ENCODE data around the gene NPAS3.

NPAS3 gene

GRCh38 chr14:33799705-33800570 is 861.3 kb downstream of the NPAS3 start:
- no peak for DNase-seq (ENCODE audit: low read depth)

DNA sequence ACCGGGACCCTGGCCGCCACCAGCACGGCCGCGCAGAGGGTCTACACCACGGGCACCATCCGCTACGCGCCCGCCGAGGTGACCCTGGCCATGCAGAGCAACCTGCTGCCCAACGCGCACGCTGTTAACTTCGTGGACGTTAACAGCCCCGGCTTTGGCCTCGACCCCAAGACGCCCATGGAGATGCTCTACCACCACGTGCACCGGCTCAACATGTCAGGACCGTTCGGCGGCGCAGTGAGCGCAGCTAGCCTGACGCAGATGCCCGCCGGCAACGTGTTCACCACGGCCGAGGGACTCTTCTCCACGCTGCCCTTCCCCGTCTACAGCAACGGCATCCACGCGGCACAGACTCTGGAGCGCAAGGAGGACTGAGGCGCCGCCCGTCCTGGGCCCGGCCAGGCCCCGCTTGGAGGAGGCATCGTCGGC is 862.1 kb downstream of the NPAS3 start:
- no peak for DNase-seq (ENCODE audit: low read depth)

DNA sequence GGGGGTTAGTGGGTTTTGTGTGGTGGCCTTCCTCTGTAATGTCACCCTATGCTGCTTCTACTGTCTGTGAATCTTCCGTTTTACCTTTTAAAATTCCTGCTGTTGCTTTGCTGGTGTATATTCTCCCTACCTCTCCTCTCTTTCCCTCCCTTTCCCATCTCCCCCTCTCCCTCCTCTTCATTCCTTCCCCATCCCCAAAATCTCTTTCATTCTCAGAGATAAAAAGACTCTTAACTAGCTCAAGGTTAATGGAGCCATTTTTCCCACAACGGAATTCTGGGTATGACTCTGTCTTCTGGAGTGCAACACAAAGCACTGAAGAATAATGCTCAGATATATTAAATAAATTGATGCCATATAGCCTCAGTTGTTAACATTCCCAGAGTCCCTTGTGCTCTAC is 864.1 kb downstream of the NPAS3 start:
- DNase-seq (ENCODE audit: low read depth), result no peak

DNA sequence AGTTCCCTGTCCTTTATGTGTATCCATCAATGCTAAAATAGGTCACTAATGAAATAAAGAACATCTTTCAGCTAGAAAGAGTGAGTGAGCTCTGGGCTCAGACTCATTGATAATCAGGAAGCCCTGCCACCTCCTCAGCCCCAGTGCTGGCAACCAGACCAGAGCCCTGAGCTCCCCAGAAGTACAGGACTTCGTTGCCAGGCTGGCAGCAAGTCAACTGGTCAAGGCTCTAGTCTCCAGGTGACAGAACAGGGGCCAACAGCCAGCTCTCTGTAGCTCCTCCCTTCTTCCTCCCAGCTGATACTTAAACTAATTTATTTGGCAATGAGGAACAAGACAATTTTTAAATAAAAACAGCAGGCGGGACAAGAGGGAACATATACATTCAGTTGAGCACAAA is 866.9 kb downstream of the NPAS3 start:
- DNase-seq (ENCODE audit: low read depth), result no peak

DNA sequence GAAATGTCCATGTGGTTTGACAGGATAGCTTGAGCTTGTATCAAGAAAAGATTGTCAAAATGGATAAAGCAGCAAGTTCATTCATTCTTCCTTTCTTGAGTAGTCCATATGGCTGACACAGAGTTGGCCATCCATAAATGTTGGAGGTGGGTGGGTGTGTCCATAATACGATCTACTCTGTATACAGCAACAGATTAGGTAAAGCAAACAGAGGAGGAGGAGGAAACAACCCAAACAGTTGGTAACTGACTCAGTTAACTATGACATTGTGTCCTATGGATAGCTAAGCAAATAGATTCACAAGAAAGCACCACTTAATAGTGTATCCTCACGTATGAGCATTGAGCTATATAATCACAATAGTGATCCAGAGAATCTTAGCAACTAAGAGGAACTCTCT is 868.2 kb downstream of the NPAS3 start:
- no peak for DNase-seq (ENCODE audit: low read depth)

DNA sequence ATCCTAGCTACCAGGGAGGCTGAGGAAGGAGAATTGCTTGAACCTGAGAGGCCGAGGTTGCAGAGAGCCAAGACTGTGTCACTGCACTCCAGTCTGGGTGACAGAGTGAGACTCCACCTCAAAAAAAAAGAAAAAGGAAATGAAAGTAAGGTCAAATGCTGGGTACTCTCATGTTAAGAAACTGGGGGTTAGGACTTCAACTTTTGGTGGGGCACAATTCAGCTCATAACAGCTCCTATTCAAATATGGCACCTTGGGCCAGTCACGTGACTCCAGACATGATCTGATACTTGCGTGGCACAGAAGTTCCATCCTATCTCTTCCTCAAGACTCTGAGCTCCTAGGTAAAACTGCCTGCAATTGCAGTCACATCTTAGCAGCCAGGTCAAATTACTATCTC is 869.5 kb downstream of the NPAS3 start:
- no peak for DNase-seq (ENCODE audit: low read depth)

DNA sequence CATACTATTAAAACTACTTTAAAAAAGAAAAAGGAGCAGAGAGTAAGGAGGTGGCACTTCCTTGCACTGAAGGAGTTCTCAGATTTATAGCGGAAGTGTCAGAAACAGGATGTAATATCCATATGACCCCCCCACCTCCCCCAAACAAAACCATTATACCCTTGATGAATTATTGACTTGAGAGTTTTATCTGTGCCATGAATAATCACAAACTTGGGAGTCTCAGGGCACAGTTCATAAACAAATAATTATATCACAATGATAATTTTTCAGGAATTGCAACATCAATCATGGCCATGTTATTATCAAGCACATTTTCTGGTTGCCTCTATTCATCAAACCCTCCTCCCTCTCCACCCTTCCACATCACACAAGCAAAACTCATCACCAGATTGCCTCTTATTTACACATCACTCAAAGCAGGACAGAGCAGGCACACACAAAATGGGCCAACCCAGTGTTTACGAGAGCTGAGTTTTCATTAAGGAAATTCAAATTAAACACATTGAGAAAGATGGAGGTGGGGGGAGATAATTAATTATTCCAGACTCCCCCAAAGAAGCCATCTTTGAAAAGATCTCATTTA is 870.8 kb downstream of the NPAS3 start:
- DNase-seq (ENCODE audit: low read depth), result no peak

- DNase-seq (ENCODE audit: low read depth), result no peak
Measured at GRCh38 chr14:33810308-33810707, 871.6 kb downstream of the NPAS3 start.

DNA sequence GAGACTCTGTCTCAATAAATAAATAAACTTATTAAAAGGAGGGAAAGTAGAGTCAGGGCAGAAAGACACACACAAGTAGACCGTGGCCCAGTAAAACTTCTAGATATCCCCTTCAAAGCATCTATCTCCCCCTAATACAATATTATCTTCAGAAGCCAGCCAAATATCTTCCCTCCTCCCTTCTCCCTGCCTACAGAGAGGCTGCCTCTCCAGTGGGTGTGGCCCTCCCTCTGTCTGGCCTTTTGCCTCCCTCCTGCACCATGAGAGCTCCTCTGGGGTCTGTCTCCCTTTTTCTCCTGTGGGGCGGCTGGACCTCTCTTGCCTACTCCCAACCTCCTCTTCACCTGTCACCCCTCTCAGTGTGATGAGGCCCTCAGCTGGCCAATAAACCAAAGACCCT is 873.0 kb downstream of the NPAS3 start:
- no peak for DNase-seq (ENCODE audit: low read depth)

DNA sequence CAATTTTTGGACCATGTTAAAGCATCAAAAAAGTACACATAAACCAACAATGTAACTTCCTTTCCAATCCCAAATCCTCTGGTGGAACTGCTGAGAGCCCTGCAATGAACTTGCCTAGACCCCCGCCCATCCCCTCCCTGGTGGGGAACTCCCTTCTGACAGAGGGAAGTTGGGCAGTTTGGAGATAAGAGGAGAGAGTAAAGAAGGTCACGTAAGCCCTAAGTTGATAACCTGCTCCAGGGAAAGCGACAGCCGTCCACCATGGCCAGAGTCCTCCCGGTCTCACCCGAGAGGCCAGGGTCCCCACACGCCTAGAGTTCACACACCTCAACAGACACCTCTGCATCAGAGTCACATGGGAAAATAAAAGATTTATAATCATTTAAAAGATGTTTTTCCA is 873.5 kb downstream of the NPAS3 start:
- no peak for DNase-seq (ENCODE audit: low read depth)

DNA sequence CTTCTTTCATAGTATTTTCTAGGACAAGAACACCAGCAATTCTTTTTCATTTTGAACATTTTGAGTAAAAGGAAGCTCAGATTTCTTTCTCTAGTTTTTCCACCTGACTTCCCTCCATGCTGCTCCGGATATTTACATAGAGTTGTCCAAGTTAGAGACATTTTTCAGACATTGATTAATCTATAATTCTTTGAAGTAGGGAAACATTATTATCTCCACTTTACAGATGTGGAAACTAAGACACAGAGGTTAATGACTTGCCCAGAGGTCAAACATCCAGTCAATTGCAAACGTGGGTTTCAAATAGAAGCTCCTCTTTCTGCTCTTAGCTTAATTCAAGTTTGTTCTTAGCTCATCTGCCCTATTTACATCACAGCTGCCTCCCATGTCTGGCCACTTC is 873.9 kb downstream of the NPAS3 start:
- no peak for DNase-seq (ENCODE audit: low read depth)

- no peak for DNase-seq (ENCODE audit: low read depth)
Measured at GRCh38 chr14:33814010-33814409, 875.3 kb downstream of the NPAS3 start.

DNA sequence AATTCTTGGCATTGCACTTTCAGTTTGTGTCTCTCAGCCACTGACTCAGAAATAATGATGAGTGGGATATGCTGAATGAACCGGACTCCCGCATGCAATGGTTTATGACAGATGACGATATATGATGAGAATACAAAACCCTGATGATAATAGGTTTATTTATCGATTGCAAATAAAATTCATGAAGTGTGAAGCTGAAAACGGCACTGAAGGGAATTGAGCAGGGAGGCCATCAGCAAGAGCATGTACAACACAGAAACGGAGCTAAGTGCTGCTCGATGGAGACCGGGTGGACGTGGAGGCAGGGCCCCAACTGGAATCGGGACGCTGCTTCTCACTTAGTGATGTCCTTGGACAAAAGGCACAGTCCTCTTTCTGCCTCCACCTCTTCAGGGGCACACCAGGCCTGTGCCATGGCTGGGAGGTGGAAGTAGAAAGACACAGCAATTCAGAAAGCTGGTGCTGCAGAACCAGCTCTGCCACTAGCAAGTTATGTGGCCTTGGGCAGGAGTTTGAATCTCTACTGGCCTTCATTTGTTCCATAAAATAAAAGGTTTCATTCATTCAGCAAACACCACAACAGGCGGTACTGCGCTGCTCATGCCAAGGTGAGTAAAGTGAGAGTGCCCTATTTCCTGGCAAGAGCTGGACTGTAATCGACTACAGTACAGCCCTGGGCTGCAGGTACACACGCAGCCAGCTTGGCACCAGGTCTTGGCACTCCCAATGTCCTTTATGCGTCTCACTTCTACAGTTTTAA is 895.2 kb downstream of the NPAS3 start:
- no peak for DNase-seq (ENCODE audit: low read depth)

DNA sequence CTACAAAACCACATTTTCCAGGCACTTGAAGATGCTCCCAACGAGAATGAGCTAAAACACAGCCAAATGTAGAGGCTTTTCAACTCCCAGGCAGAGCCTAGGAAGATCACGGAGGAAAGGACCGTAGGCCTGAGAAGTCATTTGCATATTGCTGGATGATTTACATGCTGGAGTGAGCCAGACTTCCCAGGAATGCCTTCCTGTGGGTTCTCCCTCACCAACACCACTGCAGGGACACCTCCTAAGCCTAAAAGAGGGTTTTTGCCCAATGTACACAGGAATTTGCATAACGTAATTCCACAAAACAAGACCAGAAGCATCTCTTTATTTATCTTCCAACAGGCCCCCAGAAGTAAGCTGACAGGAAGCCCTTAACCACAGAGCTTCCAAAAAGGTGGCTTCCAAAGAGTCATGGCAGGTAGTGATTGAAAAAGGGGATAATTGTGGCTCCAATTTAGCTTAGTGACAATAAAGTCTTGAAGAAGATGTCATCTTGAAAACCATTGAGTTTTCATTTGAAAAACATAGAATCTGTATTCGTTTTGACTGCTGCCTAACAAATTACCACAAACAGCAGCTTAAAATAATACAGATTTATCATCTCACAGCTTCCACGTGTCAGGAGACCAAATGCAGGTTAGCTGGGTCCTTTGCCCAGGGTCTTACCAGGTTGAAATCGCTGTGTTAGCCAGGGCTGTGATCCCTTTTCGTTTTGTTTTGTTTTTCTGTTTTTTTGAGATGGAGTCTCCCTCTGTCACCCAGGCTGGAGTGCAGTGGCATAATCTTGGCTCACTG is 896.0 kb downstream of the NPAS3 start:
- DNase-seq (ENCODE audit: low read depth), result no peak

DNA sequence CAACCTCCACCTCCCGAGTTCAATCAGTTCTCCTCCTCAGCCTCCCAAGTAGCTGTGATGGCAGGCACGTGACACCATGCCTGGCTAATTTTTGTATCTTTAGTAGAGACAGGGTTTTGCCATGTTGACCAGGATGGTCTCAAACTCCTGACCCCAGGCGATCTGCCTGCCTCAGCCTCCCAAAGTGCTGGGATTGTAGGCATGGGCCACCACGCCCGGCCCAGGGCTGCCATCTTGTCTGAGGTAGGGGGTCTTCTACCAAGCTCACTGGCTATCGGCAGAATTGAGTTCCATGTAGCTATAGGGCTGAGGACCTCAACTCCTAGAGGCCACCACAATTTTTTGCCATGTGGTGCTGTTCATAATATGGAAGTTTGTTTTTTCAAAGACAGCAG is 896.6 kb downstream of the NPAS3 start:
- no peak for DNase-seq (ENCODE audit: low read depth)

DNA sequence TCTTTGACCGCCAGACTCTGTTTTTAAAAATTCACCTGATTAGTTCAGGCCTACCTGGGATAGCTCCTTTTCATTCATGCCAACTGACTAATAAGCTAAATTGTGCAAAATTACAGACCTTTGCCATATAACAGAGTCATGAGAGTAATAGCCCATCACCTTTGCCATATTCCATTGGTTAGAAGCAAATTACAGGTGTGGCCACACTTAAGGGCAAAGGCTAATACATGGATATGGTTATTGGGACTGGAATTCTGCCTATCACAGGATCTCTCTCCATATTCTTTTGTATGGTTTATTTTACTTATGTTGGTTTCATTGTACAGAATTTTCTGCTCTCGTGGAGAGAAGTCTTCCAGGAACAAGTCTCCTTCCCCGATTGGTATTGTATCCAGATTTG is 897.0 kb downstream of the NPAS3 start:
- DNase-seq (ENCODE audit: low read depth), result no peak

DNA sequence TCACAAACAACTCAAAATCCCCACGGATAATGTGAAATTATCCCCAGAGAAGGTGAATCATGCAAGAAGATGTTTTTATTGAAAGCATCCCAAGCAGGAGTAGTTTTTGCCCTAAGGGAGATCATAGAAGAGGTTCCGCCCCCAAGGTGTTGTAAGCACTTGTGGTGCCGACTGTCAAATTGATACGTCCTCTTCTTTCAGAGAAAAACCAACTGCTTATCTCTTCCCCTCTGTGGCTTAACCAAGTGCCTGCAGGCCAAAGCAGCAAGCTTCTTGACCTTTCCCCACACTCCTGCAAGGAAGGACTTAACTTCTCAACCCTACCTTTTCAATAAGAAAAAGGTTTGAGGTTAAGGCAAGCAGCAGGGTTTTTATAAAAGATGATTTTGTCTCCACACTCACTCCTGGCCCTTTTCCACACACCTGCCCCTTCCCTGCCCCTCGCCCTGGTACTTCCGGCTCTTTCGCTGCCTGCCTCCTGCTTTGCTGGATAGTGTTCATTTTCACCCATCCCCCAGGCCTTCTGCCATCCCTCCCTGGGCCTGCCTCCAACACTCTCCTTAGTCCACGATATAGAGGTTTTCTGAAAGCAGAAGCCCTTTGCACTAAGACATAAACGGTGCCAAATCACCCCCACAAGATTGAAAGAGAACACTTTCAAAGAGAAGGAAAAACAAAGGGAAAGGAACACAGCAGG is 897.7 kb downstream of the NPAS3 start:
- DNase-seq (ENCODE audit: low read depth), result no peak

GRCh38 chr14:33836900-33837577 is 898.4 kb downstream of the NPAS3 start:
- DNase-seq (ENCODE audit: low read depth), result no peak

DNA sequence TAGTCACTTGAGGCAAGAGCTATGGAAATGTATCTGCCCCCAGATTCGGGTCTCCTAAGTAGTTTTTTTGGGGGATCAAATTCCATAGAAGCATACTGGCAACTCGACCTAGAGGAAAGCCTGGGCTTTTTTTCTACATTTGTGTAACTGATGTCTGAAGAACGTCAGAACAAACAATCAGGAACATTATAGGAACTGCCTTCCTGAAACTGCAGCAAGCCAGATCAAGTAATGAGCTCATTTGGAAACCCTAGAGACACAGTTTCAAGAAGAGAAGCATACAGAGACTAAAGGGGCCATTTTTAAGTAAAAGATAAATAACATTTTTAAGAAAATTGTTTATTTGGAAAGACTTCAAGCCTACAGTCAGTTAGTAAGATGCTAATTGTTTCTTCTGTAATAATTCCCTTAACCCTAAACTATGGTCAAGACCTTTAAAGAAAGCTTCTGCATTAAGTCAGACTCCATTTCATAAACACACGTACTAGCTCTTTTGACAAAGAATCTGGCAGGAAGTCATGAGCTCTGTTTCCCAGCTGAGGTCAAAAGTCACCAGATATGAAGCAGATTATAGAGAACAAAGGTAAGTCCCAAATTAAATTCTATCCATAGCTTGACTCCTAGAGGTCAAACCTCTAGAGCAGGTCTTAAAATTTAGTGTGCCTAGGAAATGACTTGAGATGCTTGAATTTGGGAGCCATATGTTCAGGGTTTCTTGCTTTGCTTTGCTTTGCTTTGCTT is 899.4 kb downstream of the NPAS3 start:
- no peak for DNase-seq (ENCODE audit: low read depth)
